Mammary epithelial cell (primary cell): ENCODE data around the gene WDR64.

Source experiments
- EZH2 ChIP-seq: IDR thresholded peaks from 2 replicates; pipeline ENCODE4 v1.6.1; 2012; ENCODE audit warnings: low read length, inconsistent platforms, borderline replicate concordance
- TF ChIP-seq, protein P1 (sequence below), 2 donors: IDR thresholded peaks in 1 of 2; conservative IDR thresholded peaks in 1 of 2; 2 replicates each; pipeline ENCODE4 v1.5.1; 2011 to 2012; ENCODE audit warnings: inconsistent platforms in 2 of 2, low read length in 2 of 2, mild to moderate bottlenecking in 2 of 2, control low read depth in 1 of 2, low read depth in 1 of 2; ENCODE audit not compliant: insufficient read depth in 1 of 2; ENCODE audit errors: extremely low read depth in 1 of 2

DNA sequence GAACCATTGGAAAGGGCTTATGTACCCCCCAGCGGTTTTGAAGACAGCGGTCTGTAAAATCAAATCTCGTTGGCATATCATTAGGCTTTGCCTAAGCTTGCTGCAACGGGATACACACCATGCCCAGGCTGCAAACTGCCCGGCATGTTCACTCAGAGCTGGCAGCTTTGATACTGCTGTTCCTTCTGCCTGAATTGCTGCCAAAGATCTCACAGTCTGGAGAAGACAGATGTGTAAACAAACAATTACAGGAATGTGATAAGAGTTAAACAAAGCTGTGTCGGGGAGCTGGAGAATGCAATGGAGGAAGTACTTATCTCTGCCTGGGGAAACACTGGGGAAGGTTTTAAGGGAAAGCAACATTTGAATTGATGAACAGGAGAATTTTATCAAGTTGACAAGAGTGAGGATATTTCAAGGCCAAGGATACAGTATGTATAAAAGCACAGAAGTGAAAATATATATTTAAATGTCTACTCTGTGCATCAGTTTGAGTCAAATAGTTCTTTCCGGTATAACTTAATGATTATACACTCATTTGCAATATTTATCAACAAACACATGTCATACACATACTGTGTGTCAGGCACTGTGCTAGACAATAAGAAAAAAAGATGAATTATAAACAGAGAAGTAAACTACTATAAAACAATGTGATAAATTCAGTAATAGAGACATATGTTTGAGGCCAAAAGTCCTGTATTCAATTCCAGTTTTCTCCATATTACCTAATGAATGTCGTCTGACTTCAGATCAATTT is 41.8 kb upstream of the WDR64 start:
- TF ChIP-seq, protein P1, sequence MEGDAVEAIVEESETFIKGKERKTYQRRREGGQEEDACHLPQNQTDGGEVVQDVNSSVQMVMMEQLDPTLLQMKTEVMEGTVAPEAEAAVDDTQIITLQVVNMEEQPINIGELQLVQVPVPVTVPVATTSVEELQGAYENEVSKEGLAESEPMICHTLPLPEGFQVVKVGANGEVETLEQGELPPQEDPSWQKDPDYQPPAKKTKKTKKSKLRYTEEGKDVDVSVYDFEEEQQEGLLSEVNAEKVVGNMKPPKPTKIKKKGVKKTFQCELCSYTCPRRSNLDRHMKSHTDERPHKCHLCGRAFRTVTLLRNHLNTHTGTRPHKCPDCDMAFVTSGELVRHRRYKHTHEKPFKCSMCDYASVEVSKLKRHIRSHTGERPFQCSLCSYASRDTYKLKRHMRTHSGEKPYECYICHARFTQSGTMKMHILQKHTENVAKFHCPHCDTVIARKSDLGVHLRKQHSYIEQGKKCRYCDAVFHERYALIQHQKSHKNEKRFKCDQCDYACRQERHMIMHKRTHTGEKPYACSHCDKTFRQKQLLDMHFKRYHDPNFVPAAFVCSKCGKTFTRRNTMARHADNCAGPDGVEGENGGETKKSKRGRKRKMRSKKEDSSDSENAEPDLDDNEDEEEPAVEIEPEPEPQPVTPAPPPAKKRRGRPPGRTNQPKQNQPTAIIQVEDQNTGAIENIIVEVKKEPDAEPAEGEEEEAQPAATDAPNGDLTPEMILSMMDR (conservative IDR thresholded peaks at IDR 0.05 in 1 of 2, IDR thresholded peaks at IDR 0.05 in 1 of 2; ENCODE audit: extremely low read depth in 1 of 2, insufficient read depth in 1 of 2, low read depth in 1 of 2, low read length in 2 of 2) = no peak
- TF ChIP-seq EZH2 = no peak
